ENCODE measurements around the gene REXO1. TPM values are rescaled to one million over a fixed set of nuclear protein-coding genes. Genes with fewer than 3 reads are reported as not detected.

REXO1 gene
- total RNA-seq (36.8 TPM), polyA plus RNA-seq (ENCODE audit: insufficient read depth, low read depth, low replicate concordance) (12.1 TPM)
- long read RNA-seq, donor 1, partial matches to known transcripts, result 0 of 2 reads
- long read RNA-seq, donor 1, other reads (novel, unspliced or antisense), result 0 of 2 reads
- long read RNA-seq, donor 2, partial matches to known transcripts, result 6 of 6 reads
- long read RNA-seq, donor 2, other reads (novel, unspliced or antisense), result 0 of 6 reads
- long read RNA-seq, donor 3, result 0 reads
- long read RNA-seq, donor 4, partial matches to known transcripts, result 7 of 9 reads
- long read RNA-seq, donor 4, other reads (novel, unspliced or antisense), result 0 of 9 reads
- long read RNA-seq, donor 5, result 0 reads
- long read RNA-seq, donor 6, result 0 reads
- long read RNA-seq, donor 7, partial matches to known transcripts, result 3 of 14 reads
- long read RNA-seq, donor 7, other reads (novel, unspliced or antisense), result 11 of 14 reads
- long read RNA-seq, donor 8, partial matches to known transcripts, result 0 of 2 reads
- long read RNA-seq, donor 8, other reads (novel, unspliced or antisense), result 0 of 2 reads
- long read RNA-seq, donor 9, result 0 reads
- long read RNA-seq, donor 10, result 0 reads

DNA sequence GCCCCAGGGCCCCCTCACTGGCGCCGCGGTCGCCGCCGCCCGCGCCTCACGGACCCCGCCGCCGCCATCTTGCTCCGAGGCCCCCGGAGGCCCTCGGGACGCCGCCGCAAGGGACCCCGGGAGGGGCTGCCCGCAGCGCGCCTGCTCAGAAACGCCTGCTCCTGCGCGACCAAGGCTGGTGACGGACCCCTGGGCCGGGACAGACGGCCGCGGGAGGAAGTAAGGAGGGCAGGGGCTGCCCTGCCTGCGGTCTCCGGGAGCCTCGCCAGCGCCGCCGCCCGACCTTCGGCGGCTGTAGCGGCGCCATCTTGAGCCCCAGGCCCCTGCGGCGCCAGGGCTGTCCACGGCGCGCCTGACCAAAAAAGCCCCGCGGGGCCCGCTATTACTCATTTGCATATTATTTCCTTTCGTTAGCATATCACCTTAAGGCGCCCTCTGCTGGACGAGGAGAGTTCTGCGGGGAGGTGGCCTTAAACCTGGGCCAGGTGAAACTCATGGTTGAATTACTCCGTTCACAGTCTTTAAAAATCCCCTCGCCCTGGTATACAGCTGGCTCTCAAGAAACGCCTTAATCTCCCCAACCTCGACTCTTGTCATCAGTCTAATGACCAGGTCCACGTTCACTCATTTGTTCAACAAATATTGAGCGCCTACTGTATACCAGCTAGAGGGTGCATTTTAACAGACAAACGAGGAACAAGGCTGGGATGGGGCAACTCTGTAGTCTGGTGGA is at the start of gene REXO1:
TSS of gene REXO1 (minus strand) at position 85 of the 733 bp plus-strand sequence. CDS start 125 bp downstream, outside the sequence.
- no peaks in the 10 kb centered on the region for H3K27me3 ChIP-seq (ENCODE audit: control insufficient read depth, insufficient read depth, low read length)
- DNase-seq (peak; percentile 97 to 98 (median 97)), FAIRE-seq (no peak)
- H3K4me1 ChIP-seq (ENCODE audit: control insufficient read depth in 2 of 3, insufficient read depth in 2 of 3, low read depth in 1 of 3, low read length in 3 of 3), result peaks cover 0 to 35% (median 12%) of the 10 kb centered on the region in 3 donors
- TF ChIP-seq CTCF (IDR thresholded peaks at IDR 0.05; ENCODE audit: borderline replicate concordance, extremely low read depth, insufficient read depth), result peak; percentile 96
- peak within 1 kb of the TSS; percentile 75 to 88 (median 80) for H3K4me3 ChIP-seq (ENCODE audit: low read length in 3 of 3)
- H3K27ac ChIP-seq (ENCODE audit: low read depth in 2 of 2, low read length in 2 of 2), result peak within 1 kb of the TSS; percentile 97 to 99
- no peaks in the 10 kb centered on the region for H3K36me3 ChIP-seq (ENCODE audit: control insufficient read depth in 2 of 3, insufficient read depth in 3 of 3, low read length in 3 of 3)
- no peaks in the 10 kb centered on the region for H3K9me3 ChIP-seq (ENCODE audit: control insufficient read depth in 2 of 3, insufficient read depth in 1 of 3, low read length in 3 of 3)
- intact Hi-C loops (cut with DNase I), result no loop called here
- peak within 1 kb of the TSS; percentile 61 to 91 (median 87) for H3K9ac ChIP-seq (ENCODE audit: low read length in 3 of 3)

DNA sequence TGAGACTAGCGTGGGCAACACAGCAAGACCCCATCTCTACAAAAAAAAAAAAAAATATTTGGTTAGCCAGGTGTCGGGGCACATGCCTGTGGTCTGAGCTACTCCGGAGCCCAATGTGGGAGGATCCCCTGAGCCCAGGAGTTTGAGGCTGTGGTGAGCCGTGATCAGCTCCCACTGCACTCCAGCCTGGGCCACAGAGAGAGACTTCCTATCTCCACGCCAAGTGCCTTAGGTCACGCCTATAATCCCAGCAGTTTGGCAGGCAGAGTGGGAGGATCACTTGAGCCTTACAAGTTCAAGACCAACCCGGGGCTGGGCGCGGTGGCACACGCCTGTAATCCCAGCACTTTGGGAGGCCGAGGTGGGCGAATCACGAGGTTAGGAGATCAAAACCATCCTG is 48.2 kb upstream of the REXO1 start:
- Histone ChIP-seq H3K9me3 (ENCODE audit: control insufficient read depth in 2 of 3, insufficient read depth in 1 of 3, low read length in 3 of 3) (no peaks in the 10 kb centered on the region), H3K4me1 (ENCODE audit: control insufficient read depth in 2 of 3, insufficient read depth in 2 of 3, low read depth in 1 of 3, low read length in 3 of 3) (no peaks in the 10 kb centered on the region), H3K27me3 (ENCODE audit: control insufficient read depth, insufficient read depth, low read length) (no peaks in the 10 kb centered on the region), H3K9ac (ENCODE audit: low read length in 3 of 3) (no peak overlapping the region), H3K36me3 (ENCODE audit: control insufficient read depth in 2 of 3, insufficient read depth in 3 of 3, low read length in 3 of 3) (no peaks in the 10 kb centered on the region), H3K4me3 (ENCODE audit: low read length in 3 of 3) (no peak overlapping the region), H3K27ac (ENCODE audit: low read depth in 2 of 2, low read length in 2 of 2) (no peak overlapping the region)
- FAIRE-seq (no peak), DNase-seq (no peak)
- intact Hi-C loops (cut with DNase I), result no loop called here
- TF ChIP-seq CTCF (IDR thresholded peaks at IDR 0.05; ENCODE audit: borderline replicate concordance, extremely low read depth, insufficient read depth), result no peak

DNA sequence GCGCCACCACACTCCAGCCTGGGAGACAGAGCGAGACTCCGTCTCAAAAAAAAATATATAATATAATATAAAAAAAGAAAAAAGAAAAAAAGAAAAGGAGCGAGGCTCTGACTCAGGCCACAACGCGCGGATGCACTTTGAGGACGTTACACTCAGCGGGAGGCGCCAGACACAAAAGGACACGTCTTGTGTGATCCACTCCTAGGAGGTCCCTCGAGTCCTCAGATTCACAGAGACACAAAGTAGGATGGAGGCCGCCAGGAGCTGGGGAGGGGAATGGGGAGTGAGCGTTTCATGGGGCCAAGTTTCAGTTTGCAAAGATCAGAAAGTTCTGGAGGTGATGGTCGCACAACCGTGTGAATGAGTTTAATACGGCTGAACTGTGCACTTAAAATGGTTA is 45.5 kb upstream of the REXO1 start:
- H3K27me3 ChIP-seq (ENCODE audit: control insufficient read depth, insufficient read depth, low read length), result no peaks in the 10 kb centered on the region
- TF ChIP-seq CTCF (IDR thresholded peaks at IDR 0.05; ENCODE audit: borderline replicate concordance, extremely low read depth, insufficient read depth), result no peak
- FAIRE-seq (no peak), DNase-seq (no peak)
- no peak overlapping the region for H3K4me3 ChIP-seq (ENCODE audit: low read length in 3 of 3)
- H3K27ac ChIP-seq (ENCODE audit: low read depth in 2 of 2, low read length in 2 of 2), result no peak overlapping the region
- intact Hi-C loops (cut with DNase I), result no loop called here
- H3K4me1 ChIP-seq (ENCODE audit: control insufficient read depth in 2 of 3, insufficient read depth in 2 of 3, low read depth in 1 of 3, low read length in 3 of 3), result no peaks in the 10 kb centered on the region
- H3K9ac ChIP-seq (ENCODE audit: low read length in 3 of 3), result no peak overlapping the region
- no peaks in the 10 kb centered on the region for H3K36me3 ChIP-seq (ENCODE audit: control insufficient read depth in 2 of 3, insufficient read depth in 3 of 3, low read length in 3 of 3)
- H3K9me3 ChIP-seq (ENCODE audit: control insufficient read depth in 2 of 3, insufficient read depth in 1 of 3, low read length in 3 of 3), result no peaks in the 10 kb centered on the region
